ENCODE results near the gene CASK.

DNA sequence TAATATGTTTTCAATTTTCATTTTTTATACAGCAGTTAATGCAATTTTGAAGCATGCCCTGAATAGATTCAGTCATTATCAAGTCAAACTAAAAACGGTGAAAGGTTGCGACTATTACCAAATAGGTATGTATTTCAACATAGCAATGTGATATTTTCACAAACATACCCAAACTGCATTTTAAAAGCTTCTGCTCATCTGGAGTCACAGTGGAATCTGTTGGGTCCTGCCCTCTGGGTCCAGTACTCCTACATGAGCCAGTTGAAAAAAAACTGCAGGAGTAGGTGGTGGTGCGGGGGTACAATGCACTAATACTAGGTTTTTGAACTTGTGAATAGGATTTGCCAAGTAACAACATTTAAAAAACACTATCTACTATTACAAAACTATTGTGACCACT lies 233.6 kb downstream of the CASK start:
- TF ChIP-seq, protein P1, sequence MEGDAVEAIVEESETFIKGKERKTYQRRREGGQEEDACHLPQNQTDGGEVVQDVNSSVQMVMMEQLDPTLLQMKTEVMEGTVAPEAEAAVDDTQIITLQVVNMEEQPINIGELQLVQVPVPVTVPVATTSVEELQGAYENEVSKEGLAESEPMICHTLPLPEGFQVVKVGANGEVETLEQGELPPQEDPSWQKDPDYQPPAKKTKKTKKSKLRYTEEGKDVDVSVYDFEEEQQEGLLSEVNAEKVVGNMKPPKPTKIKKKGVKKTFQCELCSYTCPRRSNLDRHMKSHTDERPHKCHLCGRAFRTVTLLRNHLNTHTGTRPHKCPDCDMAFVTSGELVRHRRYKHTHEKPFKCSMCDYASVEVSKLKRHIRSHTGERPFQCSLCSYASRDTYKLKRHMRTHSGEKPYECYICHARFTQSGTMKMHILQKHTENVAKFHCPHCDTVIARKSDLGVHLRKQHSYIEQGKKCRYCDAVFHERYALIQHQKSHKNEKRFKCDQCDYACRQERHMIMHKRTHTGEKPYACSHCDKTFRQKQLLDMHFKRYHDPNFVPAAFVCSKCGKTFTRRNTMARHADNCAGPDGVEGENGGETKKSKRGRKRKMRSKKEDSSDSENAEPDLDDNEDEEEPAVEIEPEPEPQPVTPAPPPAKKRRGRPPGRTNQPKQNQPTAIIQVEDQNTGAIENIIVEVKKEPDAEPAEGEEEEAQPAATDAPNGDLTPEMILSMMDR (IDR thresholded peaks at IDR 0.05), result no peak
- TF ChIP-seq EP300 (IDR thresholded peaks at IDR 0.05) (no peak), POLR2A (IDR thresholded peaks at IDR 0.05) (no peak)

All from upper lobe of left lung (tissue), 4 donors.